Ishikawa (cell line): ENCODE data around the gene TANGO6.

Experiments
- CEBPB ChIP-seq: IDR thresholded peaks from 2 replicates; pipeline ENCODE4 v1.6.1; 2012
- CREB1 ChIP-seq: IDR thresholded peaks from 2 replicates; pipeline ENCODE4 v1.6.1; 2012; ENCODE audit warnings: low read depth
- EGR1 ChIP-seq: IDR thresholded peaks from 2 replicates; pipeline ENCODE4 v1.6.1; 2012
- EP300 ChIP-seq: IDR thresholded peaks from 2 replicates; pipeline ENCODE4 v1.6.1; 2012; ENCODE audit warnings: borderline replicate concordance
- FOXM1 ChIP-seq: IDR thresholded peaks from 2 replicates; pipeline ENCODE4 v1.6.1; 2012; ENCODE audit warnings: low read depth, borderline replicate concordance
- NFIC ChIP-seq: IDR thresholded peaks from 2 replicates; pipeline ENCODE4 v1.6.1; 2012
- TAF1 ChIP-seq: IDR thresholded peaks from 2 replicates; pipeline ENCODE4 v1.6.1; 2012; ENCODE audit warnings: low read depth, mild to moderate bottlenecking
- YY1 ChIP-seq: IDR thresholded peaks from 2 replicates; pipeline ENCODE4 v1.6.1; 2012; ENCODE audit warnings: low read depth
- ZBTB7A ChIP-seq: IDR thresholded peaks from 2 replicates; pipeline ENCODE4 v1.6.1; 2012; ENCODE audit warnings: low read depth
- TF ChIP-seq, protein P1 (sequence below): IDR thresholded peaks from 2 replicates; pipeline ENCODE4 v1.6.1; 2012
- TF ChIP-seq, protein P2 (sequence below): IDR thresholded peaks from 2 replicates; pipeline ENCODE4 v1.6.1; 2012; ENCODE audit warnings: low read depth, mild to moderate bottlenecking
- TF ChIP-seq, protein P3 (sequence below): IDR thresholded peaks from 2 replicates; pipeline ENCODE4 v1.6.1; 2012

DNA sequence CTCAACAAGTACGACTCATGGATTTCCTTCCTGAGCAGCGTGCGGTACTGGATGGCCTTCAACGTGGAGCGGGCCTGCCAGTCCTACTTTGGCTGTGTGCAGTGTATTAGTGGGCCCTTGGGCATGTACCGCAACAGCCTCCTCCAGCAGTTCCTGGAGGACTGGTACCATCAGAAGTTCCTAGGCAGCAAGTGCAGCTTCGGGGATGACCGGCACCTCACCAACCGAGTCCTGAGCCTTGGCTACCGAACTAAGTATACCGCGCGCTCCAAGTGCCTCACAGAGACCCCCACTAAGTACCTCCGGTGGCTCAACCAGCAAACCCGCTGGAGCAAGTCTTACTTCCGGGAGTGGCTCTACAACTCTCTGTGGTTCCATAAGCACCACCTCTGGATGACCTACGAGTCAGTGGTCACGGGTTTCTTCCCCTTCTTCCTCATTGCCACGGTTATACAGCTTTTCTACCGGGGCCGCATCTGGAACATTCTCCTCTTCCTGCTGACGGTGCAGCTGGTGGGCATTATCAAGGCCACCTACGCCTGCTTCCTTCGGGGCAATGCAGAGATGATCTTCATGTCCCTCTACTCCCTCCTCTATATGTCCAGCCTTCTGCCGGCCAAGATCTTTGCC is 271.1 kb downstream of the TANGO6 start:
- TF ChIP-seq, protein P1, sequence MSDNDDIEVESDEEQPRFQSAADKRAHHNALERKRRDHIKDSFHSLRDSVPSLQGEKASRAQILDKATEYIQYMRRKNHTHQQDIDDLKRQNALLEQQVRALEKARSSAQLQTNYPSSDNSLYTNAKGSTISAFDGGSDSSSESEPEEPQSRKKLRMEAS, result no peak
- no peak for TF ChIP-seq ZBTB7A
- TF ChIP-seq YY1, result no peak
- TF ChIP-seq CEBPB, result no peak
- TF ChIP-seq, protein P2, sequence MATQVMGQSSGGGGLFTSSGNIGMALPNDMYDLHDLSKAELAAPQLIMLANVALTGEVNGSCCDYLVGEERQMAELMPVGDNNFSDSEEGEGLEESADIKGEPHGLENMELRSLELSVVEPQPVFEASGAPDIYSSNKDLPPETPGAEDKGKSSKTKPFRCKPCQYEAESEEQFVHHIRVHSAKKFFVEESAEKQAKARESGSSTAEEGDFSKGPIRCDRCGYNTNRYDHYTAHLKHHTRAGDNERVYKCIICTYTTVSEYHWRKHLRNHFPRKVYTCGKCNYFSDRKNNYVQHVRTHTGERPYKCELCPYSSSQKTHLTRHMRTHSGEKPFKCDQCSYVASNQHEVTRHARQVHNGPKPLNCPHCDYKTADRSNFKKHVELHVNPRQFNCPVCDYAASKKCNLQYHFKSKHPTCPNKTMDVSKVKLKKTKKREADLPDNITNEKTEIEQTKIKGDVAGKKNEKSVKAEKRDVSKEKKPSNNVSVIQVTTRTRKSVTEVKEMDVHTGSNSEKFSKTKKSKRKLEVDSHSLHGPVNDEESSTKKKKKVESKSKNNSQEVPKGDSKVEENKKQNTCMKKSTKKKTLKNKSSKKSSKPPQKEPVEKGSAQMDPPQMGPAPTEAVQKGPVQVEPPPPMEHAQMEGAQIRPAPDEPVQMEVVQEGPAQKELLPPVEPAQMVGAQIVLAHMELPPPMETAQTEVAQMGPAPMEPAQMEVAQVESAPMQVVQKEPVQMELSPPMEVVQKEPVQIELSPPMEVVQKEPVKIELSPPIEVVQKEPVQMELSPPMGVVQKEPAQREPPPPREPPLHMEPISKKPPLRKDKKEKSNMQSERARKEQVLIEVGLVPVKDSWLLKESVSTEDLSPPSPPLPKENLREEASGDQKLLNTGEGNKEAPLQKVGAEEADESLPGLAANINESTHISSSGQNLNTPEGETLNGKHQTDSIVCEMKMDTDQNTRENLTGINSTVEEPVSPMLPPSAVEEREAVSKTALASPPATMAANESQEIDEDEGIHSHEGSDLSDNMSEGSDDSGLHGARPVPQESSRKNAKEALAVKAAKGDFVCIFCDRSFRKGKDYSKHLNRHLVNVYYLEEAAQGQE, result no peak
- TF ChIP-seq EP300, result no peak
- TF ChIP-seq NFIC, result no peak
- TF ChIP-seq TAF1, result no peak
- no peak for TF ChIP-seq CREB1
- no peak for TF ChIP-seq EGR1
- no peak for TF ChIP-seq FOXM1
- TF ChIP-seq, protein P3, sequence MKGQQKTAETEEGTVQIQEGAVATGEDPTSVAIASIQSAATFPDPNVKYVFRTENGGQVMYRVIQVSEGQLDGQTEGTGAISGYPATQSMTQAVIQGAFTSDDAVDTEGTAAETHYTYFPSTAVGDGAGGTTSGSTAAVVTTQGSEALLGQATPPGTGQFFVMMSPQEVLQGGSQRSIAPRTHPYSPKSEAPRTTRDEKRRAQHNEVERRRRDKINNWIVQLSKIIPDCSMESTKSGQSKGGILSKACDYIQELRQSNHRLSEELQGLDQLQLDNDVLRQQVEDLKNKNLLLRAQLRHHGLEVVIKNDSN, result no peak
